Ramos (cell line): ENCODE results near the gene ZBTB26.

Source experiments
- in situ Hi-C: fragments of 300-500 bp; cut with MboI; formaldehyde crosslinking; loops from one replicate; pipeline ENCODE4 v1.14.3; 2022; ENCODE audit warnings: low sequenced_read_pairs; ENCODE audit not compliant: unreplicated experiment

ZBTB26 gene

GRCh38 chr9:122931226-122932121, at the start of gene ZBTB26:
Gene ZBTB26 (minus strand): TSS chr9:122931512. CDS start chr9:122919934, 11,578 bp downstream.
- in situ Hi-C loops, result no loop called here

GRCh38 chr9:122978601-122979000, 47.3 kb upstream of the ZBTB26 start:
- in situ Hi-C loops, result loop anchor here (25.0 kb wide), 1 partner anchor 516 kb away; no protein-coding TSS in a partner anchor

GRCh38 chr9:122975196-122975595, 43.9 kb upstream of the ZBTB26 start:
- in situ Hi-C loops, result loop anchor here (25.0 kb wide), 1 partner anchor 513 kb away; no protein-coding TSS in a partner anchor

GRCh38 chr9:122961139-122961538, 29.8 kb upstream of the ZBTB26 start:
- in situ Hi-C loops, result no loop called here

- in situ Hi-C loops, result no loop called here
Observed at GRCh38 chr9:122955961-122956360, 24.6 kb upstream of the ZBTB26 start.

- in situ Hi-C loops, result no loop called here
Observed at GRCh38 chr9:122954253-122954691, 23.0 kb upstream of the ZBTB26 start.

- in situ Hi-C loops, result no loop called here
Observed at GRCh38 chr9:122951056-122951455, 19.7 kb upstream of the ZBTB26 start.

GRCh38 chr9:122950263-122950662, 19.0 kb upstream of the ZBTB26 start:
- in situ Hi-C loops, result no loop called here

GRCh38 chr9:122949696-122950095, 18.4 kb upstream of the ZBTB26 start:
- in situ Hi-C loops, result no loop called here

- in situ Hi-C loops, result no loop called here
Observed at GRCh38 chr9:122948313-122948712, 17.0 kb upstream of the ZBTB26 start.

GRCh38 chr9:122946461-122947005, 15.2 kb upstream of the ZBTB26 start:
- in situ Hi-C loops, result no loop called here

- in situ Hi-C loops, result no loop called here
Observed at GRCh38 chr9:122944960-122945888, 13.9 kb upstream of the ZBTB26 start.

GRCh38 chr9:122941582-122942234, 10.4 kb upstream of the ZBTB26 start:
- in situ Hi-C loops, result no loop called here

- in situ Hi-C loops, result no loop called here
Observed at GRCh38 chr9:122940749-122941581, 9.7 kb upstream of the ZBTB26 start, which contains the start of gene RABGAP1. Gene RABGAP1 (plus strand): TSS chr9:122941020. CDS start chr9:122957060, 16,040 bp downstream.

- in situ Hi-C loops, result no loop called here
Observed at GRCh38 chr9:122940454-122940748, 9.1 kb upstream of the ZBTB26 start.

- in situ Hi-C loops, result no loop called here
Observed at GRCh38 chr9:122939601-122940000, 8.3 kb upstream of the ZBTB26 start.

- in situ Hi-C loops, result no loop called here
Observed at GRCh38 chr9:122936883-122937282, 5.6 kb upstream of the ZBTB26 start.

- in situ Hi-C loops, result no loop called here
Observed at GRCh38 chr9:122936464-122936863, 5.2 kb upstream of the ZBTB26 start.

GRCh38 chr9:122930541-122931225, 629 bp downstream of the ZBTB26 start:
- in situ Hi-C loops, result no loop called here
